Measurements from ENCODE around the gene HSPD1.

Gene HSPD1

GRCh38 chr2:197498235-197498936 is 1.3 kb downstream of the HSPD1 start (continued):
- TF ChIP-seq SP7 (tag by site-specific recombination; IDR thresholded peaks at IDR 0.05) (no peak), PRDM6 (tag by site-specific recombination; IDR thresholded peaks at IDR 0.05) (peak; percentile 41), ZNF76 (tag by site-specific recombination; IDR thresholded peaks at IDR 0.05; ENCODE audit: borderline replicate concordance, low read depth) (no peak), ZNF707 (tag by site-specific recombination; IDR thresholded peaks at IDR 0.05) (no peak), REST (tag by site-specific recombination; IDR thresholded peaks at IDR 0.05) (peak; percentile 66), ZBTB48 (tag by site-specific recombination; IDR thresholded peaks at IDR 0.05) (no peak), ZNF175 (tag by site-specific recombination; IDR thresholded peaks at IDR 0.05) (no peak)

GRCh38 chr2:197497326-197497725 is 2.3 kb downstream of the HSPD1 start:
- Histone ChIP-seq H3K27ac (ENCODE audit: extremely low read depth, low read depth, low read length) (no peak overlapping the region), H3K4me1 (ENCODE audit: control insufficient read depth, insufficient read depth, low read length) (peaks cover 10% of the 10 kb centered on the region; the same call in 1 of the 2 replicates), H3K36me3 (ENCODE audit: control insufficient read depth in 2 of 2, insufficient read depth in 1 of 2, low read length in 2 of 2) (peaks cover 54 to 78% of the 10 kb centered on the region in 2 experiments), H3K4me3 (ENCODE audit: low read depth, low read length) (peak overlapping the region; percentile 93), H3K9me3 (ENCODE audit: control insufficient read depth, insufficient read depth, low read depth, low read length) (no peaks in the 10 kb centered on the region)
- CTCF ChIA-PET = interaction anchor here (0.6 kb wide), 1 partner anchor 817 kb away, joined by 3 read pairs; no protein-coding TSS in a partner anchor
- TF ChIP-seq FEZF1 (tag by site-specific recombination; IDR thresholded peaks at IDR 0.05) (peak; percentile 71), ZNF19 (tag by site-specific recombination; IDR thresholded peaks at IDR 0.05; ENCODE audit: low read depth) (no peak), ZNF394 (tag by site-specific recombination; IDR thresholded peaks at IDR 0.05; ENCODE audit: borderline replicate concordance) (0 out of 2 replicates have a peak, but pooled peaks have one; percentile 3), ZNF146 (tag by site-specific recombination; IDR thresholded peaks at IDR 0.05) (no peak)
- POLR2A ChIA-PET = interaction anchor here (0.6 to 5.4 kb wide), 3 partner anchors 17 to 1196 kb away, joined by 5 to 85 read pairs (median 7); partner anchors contain the start of gene MOB4

DNA sequence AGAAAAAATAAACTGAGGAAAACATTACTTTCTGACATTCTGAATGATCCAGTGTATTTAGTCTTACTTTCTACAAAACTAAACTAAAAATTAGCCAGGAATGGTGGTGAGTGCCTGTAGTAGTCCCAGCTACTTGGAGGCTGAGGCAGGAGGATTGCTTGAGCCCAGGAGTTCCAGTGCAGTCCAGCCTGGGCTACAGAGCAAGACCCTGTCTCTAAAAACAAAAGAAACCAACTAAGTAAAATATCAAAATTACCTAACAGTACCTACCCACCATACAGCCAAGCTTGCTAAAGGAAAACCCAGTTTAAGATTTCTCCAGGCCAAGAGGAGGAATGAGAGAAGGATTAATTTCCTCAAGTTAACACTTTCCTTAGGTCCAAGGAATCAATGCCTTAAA is 2.9 kb downstream of the HSPD1 start:
- Histone ChIP-seq H3K27ac (ENCODE audit: extremely low read depth, low read depth, low read length) (no peak overlapping the region), H3K4me1 (ENCODE audit: control insufficient read depth, insufficient read depth, low read length) (peaks cover 9% of the 10 kb centered on the region; the same call in 1 of the 2 replicates), H3K4me3 (ENCODE audit: low read depth, low read length) (no peak overlapping the region), H3K36me3 (ENCODE audit: control insufficient read depth in 2 of 2, insufficient read depth in 1 of 2, low read length in 2 of 2) (peaks cover 61 to 78% of the 10 kb centered on the region in 2 experiments), H3K9me3 (ENCODE audit: control insufficient read depth, insufficient read depth, low read depth, low read length) (no peaks in the 10 kb centered on the region)
- ChIA-PET POLR2A (no interaction called here), CTCF (no interaction called here)
- TF ChIP-seq ZNF561 (tag by site-specific recombination; IDR thresholded peaks at IDR 0.05; ENCODE audit: borderline replicate concordance) (no peak), ZEB2 (tag by site-specific recombination; IDR thresholded peaks at IDR 0.05) (no peak), SP7 (tag by site-specific recombination; IDR thresholded peaks at IDR 0.05) (no peak), ZNF76 (tag by site-specific recombination; IDR thresholded peaks at IDR 0.05; ENCODE audit: borderline replicate concordance, low read depth) (no peak), ZFP37 (tag by site-specific recombination; IDR thresholded peaks at IDR 0.05) (no peak), SCRT2 (tag by site-specific recombination; IDR thresholded peaks at IDR 0.05) (no peak), SALL2 (tag by site-specific recombination; IDR thresholded peaks at IDR 0.05; ENCODE audit: borderline replicate concordance) (no peak), ZNF157 (tag by site-specific recombination; IDR thresholded peaks at IDR 0.05) (no peak), HOXA7 (CRISPR knock-in tag; IDR thresholded peaks at IDR 0.05; ENCODE audit: borderline replicate concordance) (no peak), ZNF292 (tag by site-specific recombination; IDR thresholded peaks at IDR 0.05; ENCODE audit: borderline replicate concordance, low read depth) (no peak), ZNF776 (tag by site-specific recombination; IDR thresholded peaks at IDR 0.05; ENCODE audit: borderline replicate concordance) (no peak), ZNF792 (tag by site-specific recombination; IDR thresholded peaks at IDR 0.05) (no peak), ZNF274 (IDR thresholded peaks at IDR 0.05; ENCODE audit: low read length) (no peak), ZNF274 (tag by site-specific recombination; IDR thresholded peaks at IDR 0.05; ENCODE audit: borderline replicate concordance) (no peak)
- TF ChIP-seq, protein P1, sequence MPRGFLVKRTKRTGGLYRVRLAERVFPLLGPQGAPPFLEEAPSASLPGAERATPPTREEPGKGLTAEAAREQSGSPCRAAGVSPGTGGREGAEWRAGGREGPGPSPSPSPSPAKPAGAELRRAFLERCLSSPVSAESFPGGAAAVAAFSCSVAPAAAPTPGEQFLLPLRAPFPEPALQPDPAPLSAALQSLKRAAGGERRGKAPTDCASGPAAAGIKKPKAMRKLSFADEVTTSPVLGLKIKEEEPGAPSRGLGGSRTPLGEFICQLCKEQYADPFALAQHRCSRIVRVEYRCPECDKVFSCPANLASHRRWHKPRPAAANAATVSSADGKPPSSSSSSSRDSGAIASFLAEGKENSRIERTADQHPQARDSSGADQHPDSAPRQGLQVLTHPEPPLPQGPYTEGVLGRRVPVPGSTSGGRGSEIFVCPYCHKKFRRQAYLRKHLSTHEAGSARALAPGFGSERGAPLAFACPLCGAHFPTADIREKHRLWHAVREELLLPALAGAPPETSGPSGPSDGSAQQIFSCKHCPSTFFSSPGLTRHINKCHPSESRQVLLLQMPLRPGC (tag by site-specific recombination; IDR thresholded peaks at IDR 0.05) = no peak
